Measurements from ENCODE around the gene DOCK1. TPM values are rescaled to one million over a fixed set of nuclear protein-coding genes. Genes with fewer than 3 reads are reported as not detected.
A peak's percentile ranks its signal among the peaks of the same experiment; 100 is the strongest.

Gene DOCK1
- total RNA-seq, 1 experiment from 2014 or later = 82.2 TPM

GRCh38 chr10:126903656-126904360 is 1.4 kb upstream of the DOCK1 start:
- Histone ChIP-seq H3K27me3 (replicated peaks; ENCODE audit: control insufficient read depth, insufficient read depth, low read length) (no peaks in the 10 kb centered on the region), H3K36me3 (ENCODE audit: control insufficient read depth, insufficient read depth, low read length) (no peaks in the 10 kb centered on the region; the same call in 1 of the 2 replicates), H3K9me3 (no peaks in the 10 kb centered on the region; the same call in 1 of the 2 replicates), H3K4me3 (ENCODE audit: low read depth, low read length) (no peak overlapping the region; the same call in 1 of the 2 replicates), H3K4me1 (peaks cover 15% of the 10 kb centered on the region; the same call in 1 of the 2 replicates)
- ChIA-PET CTCF (no interaction called here), POLR2A (no interaction called here)
- DNase-seq = no peak
- Mint-ChIP-seq H3K4me1 (ENCODE audit: low read depth, unreplicated experiment) (peaks cover 30% of the 10 kb centered on the region), H3K27me3 (ENCODE audit: insufficient read depth, unreplicated experiment) (no peaks in the 10 kb centered on the region), H3K4me3 (ENCODE audit: unreplicated experiment) (peak overlapping the region; percentile 77), H3K36me3 (ENCODE audit: insufficient read depth, unreplicated experiment) (peaks cover 30% of the 10 kb centered on the region), H3K9me3 (ENCODE audit: unreplicated experiment) (no peaks in the 10 kb centered on the region), H3K27ac (ENCODE audit: unreplicated experiment) (peak overlapping the region; percentile 99)
- no TSS peak for BruUV-seq (replicated peaks)
- no peak for TF ChIP-seq CTCF (IDR thresholded peaks at IDR 0.05; ENCODE audit: insufficient read depth in 1 of 2, low read depth in 1 of 2, low read length in 1 of 2, severe bottlenecking in 1 of 2, unreplicated experiment in 1 of 2)
- intact Hi-C loops (cut with micrococcal nuclease; ENCODE audit: unreplicated experiment) = loop anchor here (10.0 kb wide), 1 partner anchor 119 kb away; no protein-coding TSS in a partner anchor

- peak overlapping the region; percentile 77 for H3K4me3 Mint-ChIP-seq (ENCODE audit: unreplicated experiment)
- peaks cover 30% of the 10 kb centered on the region for H3K4me1 Mint-ChIP-seq (ENCODE audit: low read depth, unreplicated experiment)
- H3K27me3 Mint-ChIP-seq (ENCODE audit: insufficient read depth, unreplicated experiment) = no peaks in the 10 kb centered on the region
- no peaks in the 10 kb centered on the region for H3K9me3 Mint-ChIP-seq (ENCODE audit: unreplicated experiment)
- BruUV-seq (replicated peaks) = no TSS peak
- Histone ChIP-seq H3K4me3 (ENCODE audit: low read depth, low read length) (peak overlapping the region; percentile 77), H3K9me3 (no peaks in the 10 kb centered on the region), H3K36me3 (ENCODE audit: control insufficient read depth, insufficient read depth, low read length) (no peaks in the 10 kb centered on the region; the same call in 1 of the 2 replicates), H3K27me3 (replicated peaks; ENCODE audit: control insufficient read depth, insufficient read depth, low read length) (no peaks in the 10 kb centered on the region), H3K4me1 (peaks cover 15% of the 10 kb centered on the region; the same call in 1 of the 2 replicates)
- TF ChIP-seq CTCF (IDR thresholded peaks at IDR 0.05; ENCODE audit: insufficient read depth in 1 of 2, low read depth in 1 of 2, low read length in 1 of 2, severe bottlenecking in 1 of 2, unreplicated experiment in 1 of 2) = no peak
- H3K27ac Mint-ChIP-seq (ENCODE audit: unreplicated experiment) = peak overlapping the region; percentile 99
- CTCF ChIA-PET = no interaction called here
- intact Hi-C loops (cut with micrococcal nuclease; ENCODE audit: unreplicated experiment) = loop anchor here (10.0 kb wide), 1 partner anchor 120 kb away; no protein-coding TSS in a partner anchor
- POLR2A ChIA-PET = no interaction called here
- DNase-seq = no peak
- peaks cover 30% of the 10 kb centered on the region for H3K36me3 Mint-ChIP-seq (ENCODE audit: insufficient read depth, unreplicated experiment)
Observed at GRCh38 chr10:126904516-126904817, 761 bp upstream of the DOCK1 start.

GRCh38 chr10:126905776-126906703 is 812 bp downstream of the DOCK1 start:
- Mint-ChIP-seq H3K27ac (ENCODE audit: unreplicated experiment) (peak overlapping the region; percentile 99), H3K36me3 (ENCODE audit: insufficient read depth, unreplicated experiment) (peaks cover 36% of the 10 kb centered on the region), H3K27me3 (ENCODE audit: insufficient read depth, unreplicated experiment) (no peaks in the 10 kb centered on the region), H3K9me3 (ENCODE audit: unreplicated experiment) (no peaks in the 10 kb centered on the region), H3K4me1 (ENCODE audit: low read depth, unreplicated experiment) (peaks cover 30% of the 10 kb centered on the region), H3K4me3 (ENCODE audit: unreplicated experiment) (peak overlapping the region; percentile 77)
- Histone ChIP-seq H3K4me3 (ENCODE audit: low read depth, low read length) (peak overlapping the region; percentile 77), H3K36me3 (ENCODE audit: control insufficient read depth, insufficient read depth, low read length) (no peaks in the 10 kb centered on the region; the same call in 1 of the 2 replicates), H3K4me1 (peaks cover 15% of the 10 kb centered on the region; the same call in 1 of the 2 replicates), H3K9me3 (no peaks in the 10 kb centered on the region), H3K27me3 (replicated peaks; ENCODE audit: control insufficient read depth, insufficient read depth, low read length) (no peaks in the 10 kb centered on the region)
- TF ChIP-seq CTCF (IDR thresholded peaks at IDR 0.05; ENCODE audit: insufficient read depth in 1 of 2, low read depth in 1 of 2, low read length in 1 of 2, severe bottlenecking in 1 of 2, unreplicated experiment in 1 of 2) = no peak
- peak; percentile 51 to 63 for DNase-seq
- CTCF ChIA-PET = no interaction called here
- intact Hi-C loops (cut with micrococcal nuclease; ENCODE audit: unreplicated experiment) = loop anchor here (10.0 kb wide), 1 partner anchor 121 kb away; no protein-coding TSS in a partner anchor
- POLR2A ChIA-PET = no interaction called here
- BruUV-seq (replicated peaks) = TSS peak; percentile 20
